HK-2 (cell line): ENCODE data around the gene WWOX.
"Not testable (repeated sequence)": the region's sequence is repeated elsewhere in the genome, so short reads cannot be mapped to it uniquely, and the experiment has no call there.

Experiments used
- DNase-seq: peaks from one replicate; pipeline ENCODE4 v3.0.0-alpha.2; 2018; ENCODE audit not compliant: unreplicated experiment

Gene WWOX

DNA sequence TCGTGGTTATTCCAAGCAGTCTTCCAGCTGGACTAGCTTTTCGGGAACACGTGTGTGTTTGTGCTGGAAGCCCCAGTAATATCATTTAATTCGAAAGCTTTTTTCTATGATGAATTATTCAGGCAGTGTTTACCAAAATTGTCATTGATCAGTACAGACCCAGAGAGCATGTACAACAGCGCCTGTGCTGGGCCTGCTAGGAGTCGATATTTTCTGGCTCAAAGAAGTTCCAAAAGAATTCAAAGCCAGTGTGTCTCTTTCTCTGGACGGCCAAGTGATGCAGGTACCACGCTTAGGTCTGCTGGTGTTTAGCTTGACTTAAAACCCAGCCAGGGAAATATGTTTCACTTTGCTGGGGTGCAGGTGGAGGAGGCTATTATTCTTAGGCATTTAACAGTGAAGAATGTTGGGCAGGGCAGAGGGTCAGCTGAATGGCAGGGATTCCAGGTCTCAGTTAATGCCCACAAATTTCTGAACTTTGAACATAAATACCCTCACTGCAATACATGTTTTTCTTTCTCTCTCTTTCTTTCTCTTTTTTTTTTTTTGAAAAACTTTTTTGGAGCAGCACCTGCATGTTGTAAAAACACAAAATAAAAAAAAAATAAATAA is 401.3 kb downstream of the WWOX start:
- no peak for DNase-seq

DNA sequence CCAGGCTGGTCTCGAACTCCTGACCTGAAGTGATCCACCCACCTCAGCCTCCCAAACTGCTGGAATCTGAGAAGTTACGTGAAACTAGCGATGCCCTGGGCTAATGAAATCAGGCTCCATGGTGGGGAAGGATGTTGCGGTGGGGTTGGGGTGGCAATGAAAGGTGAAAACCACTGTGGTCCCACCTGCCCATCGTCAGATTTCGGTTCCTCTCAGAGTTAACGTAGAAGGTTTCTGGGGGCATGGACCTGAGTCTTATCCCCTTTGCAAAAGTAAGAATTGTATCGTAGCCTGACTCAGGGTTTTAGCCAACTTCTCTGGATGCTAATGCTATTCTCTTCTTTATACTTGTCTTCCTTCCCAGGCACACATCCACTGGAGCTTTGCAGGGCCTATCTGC is 402.3 kb downstream of the WWOX start:
- no peak for DNase-seq

DNA sequence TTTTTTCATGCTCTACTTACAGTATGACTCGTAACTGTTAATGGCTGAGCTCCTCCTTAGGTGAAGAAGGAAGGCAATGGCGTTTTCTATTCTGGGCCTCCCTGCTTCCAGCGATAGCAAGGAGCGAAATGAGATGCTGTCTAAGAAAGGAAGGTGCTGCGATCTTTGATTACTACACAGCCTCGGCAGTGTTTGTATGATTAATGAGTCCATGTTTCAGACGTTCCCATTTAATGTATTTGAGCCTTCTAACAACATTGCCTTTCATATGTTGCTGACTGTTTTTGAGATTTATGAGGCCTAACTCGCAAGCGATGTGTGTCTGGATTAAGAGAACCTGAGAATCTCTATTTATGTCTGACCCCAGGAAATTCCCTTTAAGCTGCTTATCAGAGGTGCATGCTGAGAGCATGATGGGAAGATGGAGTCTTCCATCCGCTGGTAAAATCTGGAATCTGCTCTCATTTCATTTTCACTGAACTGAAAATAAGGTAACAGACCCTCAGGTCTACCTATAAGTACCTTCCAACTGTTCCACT is 403.4 kb downstream of the WWOX start:
- DNase-seq = no peak

DNA sequence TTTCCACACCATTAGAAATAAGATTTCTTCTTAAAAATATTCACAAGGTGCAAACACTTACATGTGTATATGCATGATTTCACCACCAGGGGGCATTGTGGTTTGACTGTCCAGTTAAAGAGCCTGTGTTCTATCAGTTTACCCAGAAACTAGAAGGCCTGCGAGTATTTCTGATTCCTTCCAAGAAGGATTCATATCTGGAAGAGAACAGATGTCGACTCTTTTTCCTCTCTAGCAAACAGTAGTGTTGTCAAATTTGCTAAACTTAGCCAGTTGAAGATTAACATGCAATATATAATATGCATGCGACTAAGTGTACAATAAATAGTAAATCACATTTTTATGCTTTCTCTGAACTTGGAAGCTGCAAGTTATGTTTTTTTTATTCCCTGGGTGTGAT is 404.1 kb downstream of the WWOX start:
- peak; percentile 15 for DNase-seq

DNA sequence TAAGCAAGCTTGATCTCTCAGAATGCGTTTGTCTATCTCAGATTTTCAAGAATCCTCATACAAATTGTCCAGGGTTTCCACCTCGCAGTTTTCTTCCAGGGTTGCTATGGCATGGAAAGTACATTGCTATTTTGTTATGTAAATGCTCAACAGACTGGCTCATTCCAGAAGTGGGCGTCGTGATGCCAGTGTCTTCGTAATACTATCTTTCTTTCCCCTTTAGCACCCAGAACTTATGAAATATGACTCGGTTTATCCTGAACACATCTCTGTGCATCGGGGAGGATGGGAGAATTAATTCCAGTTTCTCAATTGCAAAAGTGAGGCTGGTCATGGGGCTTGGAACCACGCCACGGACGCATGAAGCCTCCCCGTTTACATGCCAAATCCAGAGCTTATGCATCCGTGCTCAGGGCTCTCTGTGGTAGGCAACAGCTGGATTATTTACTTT is 405.0 kb downstream of the WWOX start:
- DNase-seq = no peak

DNA sequence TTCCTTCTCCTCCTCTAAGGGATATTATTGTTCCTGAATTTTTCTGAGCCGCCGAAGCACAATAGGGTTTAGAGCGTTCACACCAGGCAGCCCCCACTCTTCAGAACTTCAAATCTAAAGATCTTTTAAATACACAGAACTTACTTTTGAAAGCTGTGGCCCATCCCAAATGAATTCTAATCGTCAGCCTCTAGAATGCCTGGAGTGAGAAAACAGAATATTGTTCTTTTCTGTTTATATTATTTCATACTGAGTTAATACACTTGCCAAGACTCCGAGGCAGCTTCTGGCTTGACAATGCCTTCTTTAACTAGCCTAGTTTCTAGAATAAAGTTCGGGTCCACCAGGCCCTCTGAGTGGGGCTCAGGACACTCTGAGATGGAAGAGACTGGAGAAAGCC is 405.6 kb downstream of the WWOX start:
- DNase-seq = no peak

DNA sequence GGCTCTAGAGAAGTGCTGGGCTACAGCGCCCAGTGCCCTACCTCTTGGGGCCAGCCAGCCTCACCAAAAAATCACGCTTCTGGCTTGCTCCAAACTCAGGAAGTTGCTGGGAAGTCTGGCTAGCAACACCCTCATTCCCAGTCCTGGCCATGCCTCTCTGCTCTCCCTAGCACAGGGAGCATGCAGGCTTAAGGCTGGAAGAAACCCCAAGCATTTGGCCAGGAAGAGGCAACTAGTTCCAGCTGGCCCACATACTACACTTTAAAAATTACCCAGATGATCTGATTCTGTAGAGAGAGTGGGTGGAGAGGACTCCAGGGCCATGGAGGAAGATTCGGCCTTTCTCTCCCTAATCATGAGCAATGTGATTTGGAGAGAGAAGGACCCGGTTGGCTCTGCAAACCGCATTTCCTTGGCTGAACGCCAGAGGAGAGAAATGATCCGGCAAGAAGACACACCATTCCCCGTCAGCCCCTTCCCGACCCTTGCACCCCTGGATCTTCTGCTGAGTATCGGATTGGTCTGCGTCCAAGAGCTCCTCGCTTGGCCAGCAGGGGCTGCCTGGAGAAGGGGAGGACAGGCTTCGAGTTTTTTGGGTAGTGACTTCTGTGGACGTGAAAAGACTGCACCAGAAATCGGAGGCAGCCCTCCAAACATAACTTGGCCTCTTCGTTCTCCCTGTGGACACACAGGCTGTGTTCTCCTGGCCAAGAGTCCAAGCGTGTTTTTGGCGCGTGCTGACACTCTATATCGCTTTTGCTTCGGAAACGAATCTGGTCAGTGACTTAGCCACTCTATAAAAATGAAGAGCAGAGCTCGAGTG is 406.3 kb downstream of the WWOX start:
- peak; percentile 28 for DNase-seq

DNA sequence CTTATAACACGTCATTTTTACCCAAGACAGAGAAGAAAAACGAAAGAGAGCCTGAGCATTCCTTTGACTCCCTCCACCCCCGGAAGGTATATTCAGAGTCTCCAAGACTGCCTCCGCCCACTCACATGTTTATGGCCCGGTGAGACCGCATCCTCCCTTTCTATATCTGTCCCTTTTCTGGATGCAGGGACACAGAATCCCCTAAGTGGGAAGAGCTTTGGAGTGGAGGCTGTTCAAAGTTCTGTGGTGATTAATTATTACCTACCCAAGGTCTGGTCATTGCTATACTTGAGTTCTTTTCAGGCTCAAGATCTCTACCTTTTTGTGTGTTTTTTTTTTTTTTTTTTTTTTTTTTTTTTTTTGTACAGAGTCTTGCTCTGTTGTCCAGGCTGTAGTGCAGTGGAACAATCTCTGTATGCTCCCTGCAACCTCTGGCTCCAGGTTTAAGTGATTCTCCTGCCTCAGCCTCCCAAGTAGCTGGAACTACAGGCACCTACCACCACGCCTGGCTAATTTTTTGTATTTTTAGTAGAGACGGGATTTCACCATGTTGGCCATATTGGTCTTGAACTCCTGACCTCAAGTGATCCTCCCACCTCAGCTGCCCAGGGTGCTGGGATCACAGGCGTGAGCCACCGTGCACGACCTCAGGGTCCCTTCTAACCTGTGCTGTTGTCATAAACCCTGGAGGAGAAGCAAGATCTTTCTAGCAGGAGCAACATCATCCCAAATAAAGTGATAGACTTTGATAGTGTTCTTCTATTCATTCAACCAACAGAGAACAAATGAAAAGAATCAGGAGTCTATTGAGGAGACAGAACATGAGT is 407.1 kb downstream of the WWOX start:
- DNase-seq = peak; percentile 21

DNA sequence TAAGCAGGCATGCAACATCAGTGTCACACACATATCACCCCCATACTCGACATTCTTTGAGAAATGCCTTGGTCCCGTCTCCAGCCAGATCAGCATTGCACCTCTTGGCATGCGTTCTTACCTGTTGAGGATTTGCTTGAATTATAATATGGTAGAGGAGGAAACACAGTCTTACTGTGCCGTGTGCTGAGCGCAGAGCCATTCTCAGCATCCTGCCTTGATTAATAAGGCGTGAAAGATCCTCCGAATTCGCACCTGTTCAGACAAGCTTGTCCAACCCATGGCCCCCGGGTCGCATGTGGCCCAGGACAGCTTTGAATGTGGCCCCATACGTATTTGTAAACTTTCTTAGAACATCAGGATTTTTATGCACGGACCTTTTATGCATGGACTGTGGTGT is 408.1 kb downstream of the WWOX start:
- no peak for DNase-seq

DNA sequence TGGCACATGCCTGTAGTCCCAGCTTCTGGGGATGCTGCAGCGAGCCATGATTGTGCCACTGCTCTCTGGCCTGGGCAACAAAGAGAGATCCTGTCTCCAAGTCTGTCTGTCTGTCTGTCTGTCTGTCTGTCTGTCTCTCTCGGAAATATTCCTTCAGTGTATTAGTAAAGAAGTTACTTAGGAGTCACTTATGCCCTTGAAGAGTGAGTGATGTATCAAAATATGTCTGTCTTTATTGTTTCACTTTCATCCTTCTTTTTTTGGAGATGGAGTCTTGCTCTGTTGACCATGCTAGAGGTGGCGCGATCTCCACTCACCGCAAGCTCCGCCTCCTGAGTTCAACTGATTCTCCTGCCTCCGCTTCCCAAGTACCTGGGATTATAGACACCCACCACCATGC is 410.5 kb downstream of the WWOX start:
- no peak for DNase-seq

DNA sequence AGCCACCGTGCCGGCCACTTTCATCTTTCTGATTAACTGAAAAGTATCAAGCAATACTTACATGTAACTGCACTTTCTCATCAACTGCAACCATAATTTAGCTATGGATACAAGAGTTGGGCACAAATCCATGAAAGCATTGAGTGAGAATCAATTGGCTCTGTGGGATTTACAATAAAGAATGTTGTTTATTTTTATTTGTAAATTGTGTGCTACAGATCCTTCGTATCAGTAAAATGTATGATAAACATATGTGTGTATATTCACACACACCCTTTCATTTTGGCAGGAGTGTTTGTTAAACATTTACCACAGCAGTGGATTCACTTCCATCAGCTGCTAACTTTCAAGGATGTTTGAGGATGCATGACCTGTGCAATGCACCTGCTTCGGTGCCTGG is 411.0 kb downstream of the WWOX start:
- no peak for DNase-seq

DNA sequence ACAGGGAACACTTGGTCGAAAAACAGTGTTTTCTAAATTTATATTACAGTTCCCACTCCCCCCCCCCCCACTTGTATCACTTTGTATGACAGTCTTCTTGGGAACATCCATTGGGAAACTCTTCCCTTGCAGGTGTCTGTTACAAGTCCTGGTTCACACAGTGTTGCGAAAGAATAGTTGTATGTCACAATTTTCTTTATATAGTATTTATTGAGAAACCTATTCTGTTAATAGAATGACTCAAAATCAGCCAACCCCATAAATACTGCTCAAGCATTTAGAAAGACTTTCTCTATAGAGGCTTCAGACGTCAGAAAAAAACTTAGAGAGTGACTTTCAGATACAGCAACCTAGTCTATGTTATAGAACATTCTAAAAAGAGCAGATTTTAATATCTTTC is 414.4 kb downstream of the WWOX start:
- no peak for DNase-seq

DNA sequence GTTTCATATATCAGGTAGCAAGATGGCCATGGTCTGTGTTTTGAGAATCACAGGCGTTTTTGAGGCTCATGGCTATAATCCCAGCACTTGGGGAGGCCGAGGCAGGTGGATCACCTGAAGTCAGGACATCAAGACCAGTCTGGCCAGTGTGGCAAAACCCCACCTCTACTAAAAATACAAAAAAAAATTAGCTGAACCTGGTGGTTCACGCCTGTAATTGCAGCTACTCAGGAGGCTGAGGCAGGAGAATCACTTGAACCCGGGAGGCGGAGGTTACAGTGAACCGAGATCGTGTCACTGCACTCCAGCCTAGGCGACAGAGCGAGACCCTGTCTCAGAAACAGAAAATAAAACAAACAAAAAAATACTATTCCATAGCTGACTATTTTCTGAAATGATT is 415.4 kb downstream of the WWOX start:
- DNase-seq = not testable (repeated sequence)

DNA sequence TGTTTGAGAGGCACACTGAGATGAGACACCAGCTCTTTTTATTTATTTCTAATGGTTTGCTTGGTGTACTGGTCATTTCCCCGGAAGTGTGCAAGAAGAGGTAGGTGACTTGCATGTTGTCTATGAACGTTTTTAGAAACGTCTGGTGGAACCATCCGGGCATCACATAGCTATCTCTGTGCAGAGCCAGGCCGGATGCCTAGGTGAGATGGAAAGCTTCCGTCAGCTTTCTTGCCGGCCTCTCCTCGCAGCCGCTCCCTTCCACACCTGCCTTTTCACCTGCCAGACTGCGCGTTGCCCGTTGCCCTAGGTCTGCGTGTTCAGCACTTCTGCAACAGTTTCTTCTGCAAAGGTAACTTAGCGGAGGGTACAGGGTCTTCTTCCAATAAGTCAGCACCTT is 416.0 kb downstream of the WWOX start:
- DNase-seq = no peak

DNA sequence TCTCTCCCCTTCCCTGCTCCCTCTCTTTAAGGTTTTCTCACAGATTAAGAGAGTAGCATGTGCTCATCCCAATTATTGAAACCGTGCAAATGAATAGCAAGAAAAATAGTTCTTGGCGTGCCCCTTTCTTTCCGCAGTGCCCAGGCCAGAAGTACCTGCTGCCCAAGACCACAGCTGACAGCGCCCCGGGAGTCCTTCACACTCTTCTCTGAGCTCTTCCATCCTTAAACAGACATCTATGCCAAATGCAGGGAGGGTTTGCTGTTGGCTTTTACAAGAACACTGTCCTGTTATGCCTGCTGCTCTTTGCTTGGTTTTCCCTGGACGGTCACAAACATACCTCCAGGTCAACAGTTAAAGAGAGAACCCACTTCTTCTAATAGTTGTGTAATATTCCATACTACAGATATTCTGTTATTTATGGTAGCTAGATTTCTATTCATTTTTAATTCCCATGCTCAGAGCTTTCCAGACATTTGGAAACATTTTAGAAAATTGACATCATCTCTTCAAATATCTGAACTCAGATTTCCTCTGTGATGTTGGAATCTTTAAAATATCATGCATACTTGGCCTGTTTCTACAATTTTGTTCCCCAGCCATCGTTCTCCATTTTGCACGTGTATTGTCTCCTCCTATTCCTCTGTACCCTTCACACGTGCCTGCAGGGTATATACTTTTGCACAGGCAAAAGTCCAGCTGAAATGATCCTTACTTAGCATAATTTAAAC is 416.7 kb downstream of the WWOX start:
- DNase-seq = no peak

DNA sequence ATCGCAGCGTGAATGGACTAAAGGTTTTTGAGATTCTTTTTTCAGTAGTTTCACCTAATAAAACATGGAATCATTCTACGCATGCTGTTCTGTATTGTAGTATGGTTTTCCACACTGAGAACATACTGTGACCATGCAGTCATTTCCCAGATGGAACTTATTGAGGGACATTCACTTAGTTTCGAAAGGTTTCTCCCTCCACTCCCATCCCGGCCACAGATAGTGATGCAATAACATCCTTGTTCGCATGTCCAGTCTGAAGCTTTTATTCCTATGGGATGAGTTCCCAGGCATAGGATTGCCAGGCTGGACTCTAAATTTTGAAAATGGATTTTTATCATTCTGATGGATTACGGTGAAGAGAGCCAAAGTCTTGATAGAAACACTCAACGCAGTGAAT is 420.4 kb downstream of the WWOX start:
- no peak for DNase-seq

DNA sequence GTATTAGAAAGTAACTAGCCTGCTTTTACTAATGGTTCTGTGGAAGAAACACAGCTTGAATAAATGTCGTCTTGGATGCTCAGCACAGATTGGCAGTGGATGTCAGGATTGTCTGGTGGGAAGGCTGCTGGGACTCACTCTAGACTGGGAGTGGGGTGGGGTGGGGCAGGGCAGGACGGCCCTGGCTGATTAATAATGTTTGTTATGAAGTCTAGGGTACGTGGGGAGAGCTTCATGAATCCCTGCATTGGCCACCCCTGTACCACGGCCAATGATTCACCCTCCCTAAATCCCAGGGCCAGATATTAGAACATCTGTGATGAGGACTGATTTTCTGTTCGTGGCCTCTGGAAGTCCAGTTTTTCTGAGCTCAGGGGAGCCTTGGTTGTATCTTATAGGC is 421.0 kb downstream of the WWOX start:
- no peak for DNase-seq

DNA sequence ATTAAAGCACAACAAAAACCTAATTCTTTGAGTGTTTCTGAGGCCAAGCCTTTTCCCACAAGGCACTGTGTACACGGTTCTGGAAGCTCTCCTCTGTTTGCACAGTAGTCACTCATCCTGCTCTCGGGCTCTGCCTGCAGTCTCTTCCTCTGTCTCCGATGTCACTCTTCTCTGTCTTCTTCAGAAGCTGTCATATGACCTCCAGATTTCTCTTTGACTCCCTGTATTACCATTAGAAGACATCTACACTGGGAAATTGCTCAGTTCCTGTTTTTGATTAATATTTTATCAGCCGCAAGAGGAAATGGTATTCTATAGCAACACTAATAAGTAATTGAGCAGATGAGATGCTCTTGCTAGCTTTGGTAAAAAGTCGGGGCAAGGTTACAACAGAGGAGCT is 422.9 kb downstream of the WWOX start:
- DNase-seq = no peak

DNA sequence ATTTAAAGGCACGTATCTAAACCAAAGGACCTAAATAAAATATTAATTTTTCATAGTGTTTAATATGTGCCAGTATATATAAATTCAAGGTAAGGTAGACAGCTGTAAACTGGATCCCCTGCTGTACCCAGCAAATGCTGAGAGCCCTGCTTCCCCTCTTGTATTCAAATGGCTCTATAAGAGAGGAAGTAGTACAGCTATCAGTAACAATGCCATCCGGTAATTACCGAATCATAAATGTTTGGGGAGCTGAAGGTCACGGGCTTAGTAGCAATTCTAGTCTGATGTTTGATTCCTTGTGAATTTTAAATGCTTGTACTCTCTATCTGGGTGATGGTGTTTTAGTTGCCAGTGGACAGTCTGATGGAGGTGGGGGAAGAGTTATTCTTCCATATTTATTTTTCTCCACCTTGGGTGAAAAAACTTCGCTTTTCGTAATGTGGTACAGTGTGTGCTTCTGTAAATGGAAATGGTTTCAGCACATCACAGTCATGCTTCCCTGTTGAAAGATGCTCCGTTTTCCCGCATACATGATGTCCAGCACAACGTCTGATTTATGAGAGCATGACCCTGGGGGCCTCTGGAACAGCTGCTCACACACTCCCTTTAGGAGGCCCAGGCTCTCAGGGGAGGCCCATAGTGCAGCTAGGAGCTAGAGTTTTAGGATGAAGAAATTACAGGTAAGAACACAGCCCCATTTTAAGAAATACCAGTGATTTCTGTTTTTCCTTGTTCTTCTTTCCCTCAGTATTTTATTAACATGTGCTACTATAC is 423.9 kb downstream of the WWOX start:
- no peak for DNase-seq

DNA sequence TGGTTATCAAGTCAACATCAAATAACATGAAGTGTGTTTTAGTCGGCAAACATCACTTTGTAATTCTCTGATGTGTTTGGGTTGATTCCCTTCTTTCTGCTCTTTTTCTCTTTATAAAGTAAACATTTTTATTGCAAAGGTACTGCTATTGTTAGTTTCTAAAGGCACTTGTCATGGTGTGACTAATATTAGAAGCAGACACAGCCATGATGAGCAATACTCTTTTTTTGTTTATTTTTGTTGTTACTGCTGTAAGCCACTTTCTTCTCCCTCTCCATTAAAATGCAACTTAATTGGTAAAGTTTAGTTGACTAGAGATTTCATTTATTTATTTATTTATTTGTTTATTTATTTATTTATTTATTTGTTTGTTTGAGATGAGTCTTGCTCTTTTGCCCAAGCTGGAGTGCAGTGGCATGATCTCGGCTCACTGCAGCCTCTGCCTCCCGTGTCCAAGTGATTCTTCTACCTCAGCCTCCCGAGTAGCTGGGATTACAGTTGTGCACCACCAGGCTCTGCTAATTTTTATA is 424.7 kb downstream of the WWOX start:
- DNase-seq = no peak

DNA sequence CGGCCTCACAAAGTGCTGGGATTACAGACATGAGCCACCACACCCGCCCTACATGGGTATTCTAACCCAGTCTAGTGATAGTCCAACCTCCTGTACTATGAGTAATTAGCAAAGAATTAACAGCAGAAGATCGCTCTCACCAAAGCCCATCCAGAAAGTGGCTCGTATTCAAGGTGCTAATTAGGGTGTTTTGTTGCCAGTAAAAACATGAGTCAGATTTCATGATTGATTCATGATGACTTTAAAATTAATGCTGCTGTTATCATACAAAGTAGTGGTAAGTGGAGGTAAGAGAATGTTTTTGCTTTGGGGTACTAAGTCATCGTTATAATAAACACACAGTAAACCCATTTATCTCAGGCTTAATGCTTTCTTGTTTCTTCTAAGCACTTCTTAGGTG is 428.8 kb downstream of the WWOX start:
- DNase-seq = no peak
